PFSK-1 (cell line): ENCODE results near the gene MZF1.

ENCODE experiments used
- POLR2AphosphoS5 ChIP-seq: IDR thresholded peaks from 2 replicates; pipeline ENCODE4 v1.6.1; 2012; ENCODE audit warnings: low read depth, mild to moderate bottlenecking, control low read depth, low read length, moderate library complexity
- SIN3A ChIP-seq: IDR thresholded peaks from 2 replicates; pipeline ENCODE4 v1.6.1; 2012; ENCODE audit warnings: mild to moderate bottlenecking, low read length, moderate library complexity, borderline replicate concordance; ENCODE audit not compliant: insufficient read depth
- TAF1 ChIP-seq: IDR thresholded peaks from 2 replicates; pipeline ENCODE4 v1.6.1; 2012; ENCODE audit warnings: low read length, control low read depth, borderline replicate concordance; ENCODE audit not compliant: insufficient read depth

DNA sequence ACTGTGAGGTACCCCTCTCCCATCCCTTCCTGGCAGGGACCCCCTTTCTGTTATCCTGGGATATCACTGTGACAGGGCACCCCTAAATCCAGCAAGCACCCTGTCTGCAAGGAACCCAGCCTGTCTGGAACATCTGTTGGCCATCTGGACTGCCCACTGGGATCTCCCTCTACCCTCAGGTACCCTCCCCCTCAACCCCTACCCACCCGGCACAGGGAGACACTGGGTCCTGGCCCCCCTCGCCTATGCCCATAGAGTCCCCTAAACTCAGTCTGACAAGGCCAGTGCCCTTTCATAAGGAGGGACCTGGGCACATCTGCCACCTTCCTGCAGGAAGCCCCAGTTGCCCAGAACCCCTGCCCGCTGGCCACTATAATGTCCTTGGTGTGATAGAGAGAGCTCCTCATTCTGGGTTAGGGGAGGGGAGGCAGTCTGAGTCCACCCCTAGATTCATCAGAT lies 58.5 kb downstream of the MZF1 start:
- TF ChIP-seq TAF1 (no peak), POLR2AphosphoS5 (no peak), SIN3A (no peak)
